GM20000 (cell line): ENCODE data around the gene PCDH8.
"Not testable (repeated sequence)": the region's sequence is repeated elsewhere in the genome, so short reads cannot be mapped to it uniquely, and the experiment has no call there.

Experiments
- DNase-seq: peaks from one replicate; pipeline ENCODE4 v3.0.0; 2012; ENCODE audit warnings: low spot score
- TF ChIP-seq, protein P1 (sequence below): IDR thresholded peaks from 2 replicates; pipeline ENCODE4 v1.5.1; 2012; ENCODE audit warnings: mild to moderate bottlenecking, control low read depth; ENCODE audit errors: extremely low read depth, missing control alignments

PCDH8 gene

DNA sequence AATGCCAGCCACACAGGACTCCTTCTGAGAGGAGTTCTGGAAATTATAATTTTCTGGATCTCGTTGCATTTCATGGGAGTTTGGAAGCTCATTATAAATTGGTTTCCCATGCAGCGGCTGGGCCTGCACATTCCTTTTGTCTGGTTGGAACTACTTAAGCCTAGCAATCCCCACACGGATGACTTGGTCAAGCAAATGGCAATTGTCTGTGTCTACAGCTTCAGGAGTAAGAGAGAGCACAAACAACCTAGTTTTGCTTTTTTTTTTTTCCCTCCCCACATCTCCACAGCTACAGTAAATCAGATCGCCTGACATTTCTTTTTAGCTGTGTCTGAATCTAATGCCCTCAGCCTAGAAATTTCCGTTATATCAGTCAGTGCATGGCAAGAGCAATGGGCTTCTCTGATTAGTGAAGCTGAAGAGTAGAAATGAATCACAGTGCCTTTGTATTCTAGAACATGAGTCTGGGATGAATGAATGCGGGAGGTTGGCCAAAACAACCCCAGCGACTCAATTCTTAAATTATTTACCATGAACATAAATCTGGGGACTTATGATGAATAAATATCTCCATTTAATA is 15.1 kb downstream of the PCDH8 start:
- TF ChIP-seq, protein P1, sequence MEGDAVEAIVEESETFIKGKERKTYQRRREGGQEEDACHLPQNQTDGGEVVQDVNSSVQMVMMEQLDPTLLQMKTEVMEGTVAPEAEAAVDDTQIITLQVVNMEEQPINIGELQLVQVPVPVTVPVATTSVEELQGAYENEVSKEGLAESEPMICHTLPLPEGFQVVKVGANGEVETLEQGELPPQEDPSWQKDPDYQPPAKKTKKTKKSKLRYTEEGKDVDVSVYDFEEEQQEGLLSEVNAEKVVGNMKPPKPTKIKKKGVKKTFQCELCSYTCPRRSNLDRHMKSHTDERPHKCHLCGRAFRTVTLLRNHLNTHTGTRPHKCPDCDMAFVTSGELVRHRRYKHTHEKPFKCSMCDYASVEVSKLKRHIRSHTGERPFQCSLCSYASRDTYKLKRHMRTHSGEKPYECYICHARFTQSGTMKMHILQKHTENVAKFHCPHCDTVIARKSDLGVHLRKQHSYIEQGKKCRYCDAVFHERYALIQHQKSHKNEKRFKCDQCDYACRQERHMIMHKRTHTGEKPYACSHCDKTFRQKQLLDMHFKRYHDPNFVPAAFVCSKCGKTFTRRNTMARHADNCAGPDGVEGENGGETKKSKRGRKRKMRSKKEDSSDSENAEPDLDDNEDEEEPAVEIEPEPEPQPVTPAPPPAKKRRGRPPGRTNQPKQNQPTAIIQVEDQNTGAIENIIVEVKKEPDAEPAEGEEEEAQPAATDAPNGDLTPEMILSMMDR, result no peak
- no peak for DNase-seq

DNA sequence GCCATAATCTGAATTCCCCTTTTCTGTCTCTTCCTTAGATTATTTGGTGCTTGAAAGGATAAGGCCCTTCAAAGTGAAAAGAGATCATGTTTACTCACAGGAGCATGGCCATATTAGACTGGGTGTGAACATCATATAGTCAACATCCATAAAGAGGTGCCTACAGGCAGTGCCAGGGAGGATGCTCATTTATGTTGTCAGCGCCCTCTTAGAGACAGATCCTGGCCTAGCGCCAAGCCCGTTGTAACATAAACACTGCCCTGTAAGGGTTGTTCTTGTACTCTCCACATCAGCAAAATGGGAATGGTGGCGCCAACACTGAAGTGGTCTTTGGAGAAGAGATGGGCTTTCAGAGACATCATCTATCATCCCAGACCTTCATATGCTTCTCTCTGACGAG is 16.1 kb downstream of the PCDH8 start:
- TF ChIP-seq, protein P1, result no peak
- DNase-seq, result no peak

DNA sequence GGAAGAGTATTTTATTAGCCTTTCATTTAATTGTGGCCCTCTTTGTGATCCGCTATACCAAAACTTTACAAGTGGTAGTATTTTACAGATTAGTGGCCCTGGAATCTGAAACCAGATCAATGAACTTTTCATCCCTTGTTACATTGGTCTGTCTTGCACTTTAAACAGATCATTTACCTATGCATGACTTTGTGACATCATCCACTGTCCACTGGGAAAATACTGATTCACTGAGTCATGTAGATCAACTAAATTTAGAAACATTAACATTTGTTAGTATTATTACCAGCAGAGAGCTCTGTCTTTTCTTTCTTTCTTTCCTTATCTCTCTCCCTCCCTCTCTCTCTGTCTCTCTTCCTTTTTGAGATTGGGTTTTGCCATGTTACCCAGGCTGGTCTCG is 17.5 kb downstream of the PCDH8 start:
- DNase-seq, result no peak
- TF ChIP-seq, protein P1, result no peak

DNA sequence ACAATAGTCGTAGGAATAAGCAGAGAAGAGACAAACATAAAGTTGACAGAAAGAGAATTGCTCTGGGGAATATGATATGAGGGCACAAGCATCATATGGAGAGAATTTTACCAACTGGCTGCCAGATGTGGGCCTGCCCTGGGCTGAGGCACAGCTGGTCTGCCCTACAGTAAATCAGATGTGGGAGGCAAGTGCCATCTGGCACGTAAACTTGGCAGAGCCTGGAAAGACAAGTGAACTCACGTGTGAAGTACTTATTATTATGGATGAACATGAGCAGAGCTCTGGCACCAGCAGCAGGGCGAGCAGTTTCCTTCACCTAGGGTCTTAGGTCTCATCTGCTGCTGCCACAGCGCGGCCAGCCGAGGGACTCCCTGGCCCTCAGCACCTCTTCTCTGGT is 20.6 kb downstream of the PCDH8 start:
- TF ChIP-seq, protein P1, result no peak
- no peak for DNase-seq

DNA sequence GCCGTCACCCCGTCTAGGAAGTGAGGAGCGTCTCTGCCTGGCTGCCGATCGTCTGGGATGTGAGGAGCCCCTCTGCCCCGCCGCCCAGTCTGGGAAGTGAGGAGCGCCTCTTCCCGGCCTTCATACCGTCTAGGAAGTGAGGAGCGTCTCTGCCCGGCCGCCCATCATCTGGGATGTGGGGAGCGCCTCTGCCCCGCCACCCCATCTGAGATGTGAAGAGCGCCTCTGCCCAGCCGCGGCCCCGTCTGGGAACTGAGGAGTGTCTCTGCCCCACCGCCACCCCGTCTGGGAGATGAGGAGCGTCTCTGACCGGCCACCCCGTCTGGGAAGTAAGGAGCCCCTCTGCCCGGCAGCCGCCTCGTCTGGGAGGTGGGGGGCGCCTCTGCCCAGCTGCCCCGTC is 30.6 kb downstream of the PCDH8 start:
- DNase-seq, result not testable (repeated sequence)

DNA sequence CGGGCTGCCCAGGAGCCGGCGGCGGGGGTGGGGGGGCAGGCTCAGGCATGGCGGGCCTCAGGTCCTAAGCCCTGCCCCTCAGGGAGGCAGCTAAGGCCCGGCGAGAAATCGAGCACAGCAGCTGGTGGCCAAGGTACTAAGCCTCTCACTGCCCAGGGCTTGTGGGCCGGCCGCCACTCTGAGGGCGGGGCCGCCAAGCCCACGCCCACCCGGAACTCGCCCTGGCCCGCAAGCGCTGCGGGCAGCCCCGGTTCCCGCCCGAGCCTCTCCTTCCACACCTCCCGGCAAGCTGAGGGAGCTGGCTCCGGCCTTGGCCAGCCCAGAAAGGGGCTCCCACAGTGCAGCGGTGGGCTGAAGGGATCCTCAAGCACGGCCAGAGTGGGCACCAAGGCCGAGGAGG is 33.1 kb downstream of the PCDH8 start:
- DNase-seq, result no peak

DNA sequence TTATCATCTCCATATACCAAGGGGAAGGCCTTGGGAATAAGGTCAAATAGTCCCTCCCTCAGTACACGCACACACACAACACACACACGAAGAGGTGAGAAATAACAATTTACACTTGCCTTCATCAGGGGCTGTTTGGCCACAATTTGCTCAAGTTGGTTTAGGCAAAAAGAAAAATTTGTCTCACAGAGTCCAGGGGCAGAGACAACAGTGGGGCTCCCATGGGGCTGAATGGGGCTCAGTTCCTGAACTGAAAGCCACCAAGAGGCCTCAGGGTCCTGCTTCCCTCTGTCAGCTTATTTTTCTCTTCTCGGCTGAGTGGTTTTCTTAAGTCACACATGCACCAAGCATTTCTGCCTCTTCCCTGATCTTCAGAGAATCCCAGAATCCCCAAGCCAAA is 35.5 kb downstream of the PCDH8 start:
- TF ChIP-seq, protein P1, result no peak
- no peak for DNase-seq

More for the DNA sequence above, 33.1 kb downstream of the PCDH8 start:
- TF ChIP-seq, protein P1, result no peak

DNA sequence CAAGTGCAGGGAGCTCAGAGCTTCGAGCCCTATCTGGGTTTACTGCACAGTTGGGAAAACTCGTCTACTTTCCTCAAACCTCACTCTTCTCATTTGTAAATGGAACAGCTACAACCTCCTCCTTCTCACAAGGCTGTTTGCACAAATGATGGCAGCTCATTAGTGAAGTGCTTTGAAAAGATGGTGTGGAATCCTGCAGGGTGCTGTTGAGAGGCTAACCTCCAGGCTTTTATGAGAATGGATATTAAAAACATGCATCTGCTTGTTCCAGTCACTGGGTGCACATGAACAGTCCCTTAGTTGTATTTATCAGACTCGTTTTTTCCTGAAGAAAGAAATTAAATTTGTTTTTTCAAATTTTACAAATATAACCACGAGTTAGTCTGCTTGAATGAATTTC is 36.6 kb downstream of the PCDH8 start:
- DNase-seq, result no peak
- TF ChIP-seq, protein P1, result no peak
